ENCODE results near the gene TMEM132D. TPM values are rescaled to one million over a fixed set of nuclear protein-coding genes. Genes with fewer than 3 reads are reported as not detected.

TMEM132D gene
- polyA plus RNA-seq, 1 experiment = 0.02 TPM

GRCh38 chr12:129868575-129868974 lies 35.2 kb downstream of the TMEM132D start:
- H3K27me3 ChIP-seq (ENCODE audit: control insufficient read depth, insufficient read depth, low read length) = no peaks in the 10 kb centered on the region
- no peaks in the 10 kb centered on the region for H3K36me3 ChIP-seq (ENCODE audit: control insufficient read depth, insufficient read depth, low read length)
- DNase-seq (ENCODE audit: low read depth) = no peak
- POLR2A ChIA-PET = no interaction called here
- TF ChIP-seq CTCF (IDR thresholded peaks at IDR 0.05; ENCODE audit: insufficient read depth, low read depth, low read length) = no peak
- no peak overlapping the region for H3K4me3 ChIP-seq (ENCODE audit: low read depth, low read length)
- CTCF ChIA-PET = no interaction called here

- Histone ChIP-seq H3K36me3 (ENCODE audit: control insufficient read depth, insufficient read depth, low read length) (no peaks in the 10 kb centered on the region), H3K4me3 (ENCODE audit: low read depth, low read length) (no peak overlapping the region), H3K27me3 (ENCODE audit: control insufficient read depth, insufficient read depth, low read length) (no peaks in the 10 kb centered on the region)
- no peak for DNase-seq (ENCODE audit: low read depth)
- no peak for TF ChIP-seq CTCF (IDR thresholded peaks at IDR 0.05; ENCODE audit: insufficient read depth, low read depth, low read length)
- ChIA-PET CTCF (no interaction called here), POLR2A (no interaction called here)
Observed at GRCh38 chr12:129863938-129864337, 39.9 kb downstream of the TMEM132D start.

- Histone ChIP-seq H3K36me3 (ENCODE audit: control insufficient read depth, insufficient read depth, low read length) (no peaks in the 10 kb centered on the region), H3K27me3 (ENCODE audit: control insufficient read depth, insufficient read depth, low read length) (no peaks in the 10 kb centered on the region), H3K4me3 (ENCODE audit: low read depth, low read length) (no peak overlapping the region)
- ChIA-PET POLR2A (no interaction called here), CTCF (no interaction called here)
- DNase-seq (ENCODE audit: low read depth) = no peak
- no peak for TF ChIP-seq CTCF (IDR thresholded peaks at IDR 0.05; ENCODE audit: insufficient read depth, low read depth, low read length)
Observed at GRCh38 chr12:129862561-129863175, 41.2 kb downstream of the TMEM132D start.

- TF ChIP-seq CTCF (IDR thresholded peaks at IDR 0.05; ENCODE audit: insufficient read depth, low read depth, low read length) = no peak
- H3K27me3 ChIP-seq (ENCODE audit: control insufficient read depth, insufficient read depth, low read length) = no peaks in the 10 kb centered on the region
- POLR2A ChIA-PET = no interaction called here
- no peak for DNase-seq (ENCODE audit: low read depth)
- H3K36me3 ChIP-seq (ENCODE audit: control insufficient read depth, insufficient read depth, low read length) = no peaks in the 10 kb centered on the region
- no peak overlapping the region for H3K4me3 ChIP-seq (ENCODE audit: low read depth, low read length)
- CTCF ChIA-PET = no interaction called here
Observed at GRCh38 chr12:129861951-129862350, 41.9 kb downstream of the TMEM132D start.

GRCh38 chr12:129854591-129854990 lies 49.2 kb downstream of the TMEM132D start:
- ChIA-PET POLR2A (no interaction called here), CTCF (no interaction called here)
- no peaks in the 10 kb centered on the region for H3K36me3 ChIP-seq (ENCODE audit: control insufficient read depth, insufficient read depth, low read length)
- DNase-seq (ENCODE audit: low read depth) = no peak
- no peak for TF ChIP-seq CTCF (IDR thresholded peaks at IDR 0.05; ENCODE audit: insufficient read depth, low read depth, low read length)
- no peak overlapping the region for H3K4me3 ChIP-seq (ENCODE audit: low read depth, low read length)
- H3K27me3 ChIP-seq (ENCODE audit: control insufficient read depth, insufficient read depth, low read length) = no peaks in the 10 kb centered on the region
